ENCODE results near the gene ABCC8. TPM values are rescaled to one million over a fixed set of nuclear protein-coding genes. Genes with fewer than 3 reads are reported as not detected.

The ABCC8 gene
- total RNA-seq, 1 donor from 2014 or later = not detected

GRCh38 chr11:17402486-17402885 is 74.2 kb downstream of the ABCC8 start:
- ATAC-seq = no peak

- no peak for ATAC-seq
Measured at GRCh38 chr11:17401841-17402240, 74.8 kb downstream of the ABCC8 start.

GRCh38 chr11:17401316-17401715 is 75.3 kb downstream of the ABCC8 start:
- no peak for ATAC-seq

GRCh38 chr11:17400048-17400775 is 76.4 kb downstream of the ABCC8 start:
- ATAC-seq = no peak

- ATAC-seq = no peak
Measured at GRCh38 chr11:17399236-17399635, 77.4 kb downstream of the ABCC8 start.

GRCh38 chr11:17397311-17398002 is 79.2 kb downstream of the ABCC8 start:
- ATAC-seq = no peak

- no peak for ATAC-seq
Measured at GRCh38 chr11:17396598-17397310, 79.9 kb downstream of the ABCC8 start.

GRCh38 chr11:17395978-17396377 is 80.7 kb downstream of the ABCC8 start:
- no peak for ATAC-seq

- ATAC-seq = no peak
Measured at GRCh38 chr11:17395554-17395961, 81.1 kb downstream of the ABCC8 start.

- ATAC-seq = no peak
Measured at GRCh38 chr11:17394743-17395390, 81.8 kb downstream of the ABCC8 start.

GRCh38 chr11:17393472-17393871 is 83.2 kb downstream of the ABCC8 start:
- no peak for ATAC-seq

- no peak for ATAC-seq
Measured at GRCh38 chr11:17392872-17393271, 83.8 kb downstream of the ABCC8 start.

- ATAC-seq = no peak
Measured at GRCh38 chr11:17391493-17392355, 84.9 kb downstream of the ABCC8 start.

- ATAC-seq = no peak
Measured at GRCh38 chr11:17389957-17390649, 86.5 kb downstream of the ABCC8 start.

GRCh38 chr11:17389211-17389956 is 87.3 kb downstream of the ABCC8 start:
- peak; percentile 70 for ATAC-seq

GRCh38 chr11:17388609-17389210 is 87.9 kb downstream of the ABCC8 start, which contains the start of gene KCNJ11:
KCNJ11 (minus strand) TSS chr11:17388659; CDS start chr11:17388091, 568 bp downstream.
- ATAC-seq = peak; percentile 28

- ATAC-seq = no peak
Measured at GRCh38 chr11:17387811-17388210, 88.8 kb downstream of the ABCC8 start.

- no peak for ATAC-seq
Measured at GRCh38 chr11:17387254-17387653, 89.4 kb downstream of the ABCC8 start.

GRCh38 chr11:17386331-17387084 is 90.1 kb downstream of the ABCC8 start:
- ATAC-seq = peak; percentile 58

Data from esophagus mucosa (tissue), 1 donor.